Glomerular visceral epithelial cell (primary cell): ENCODE results near the gene EXOC4.
"Not testable (repeated sequence)": the region's sequence is repeated elsewhere in the genome, so short reads cannot be mapped to it uniquely, and the experiment has no call there.

Experiments used
- DNase-seq: peaks from one replicate; pipeline ENCODE4 v3.0.0-alpha.2; 2016; ENCODE audit errors: extremely low spot score

EXOC4 gene

DNA sequence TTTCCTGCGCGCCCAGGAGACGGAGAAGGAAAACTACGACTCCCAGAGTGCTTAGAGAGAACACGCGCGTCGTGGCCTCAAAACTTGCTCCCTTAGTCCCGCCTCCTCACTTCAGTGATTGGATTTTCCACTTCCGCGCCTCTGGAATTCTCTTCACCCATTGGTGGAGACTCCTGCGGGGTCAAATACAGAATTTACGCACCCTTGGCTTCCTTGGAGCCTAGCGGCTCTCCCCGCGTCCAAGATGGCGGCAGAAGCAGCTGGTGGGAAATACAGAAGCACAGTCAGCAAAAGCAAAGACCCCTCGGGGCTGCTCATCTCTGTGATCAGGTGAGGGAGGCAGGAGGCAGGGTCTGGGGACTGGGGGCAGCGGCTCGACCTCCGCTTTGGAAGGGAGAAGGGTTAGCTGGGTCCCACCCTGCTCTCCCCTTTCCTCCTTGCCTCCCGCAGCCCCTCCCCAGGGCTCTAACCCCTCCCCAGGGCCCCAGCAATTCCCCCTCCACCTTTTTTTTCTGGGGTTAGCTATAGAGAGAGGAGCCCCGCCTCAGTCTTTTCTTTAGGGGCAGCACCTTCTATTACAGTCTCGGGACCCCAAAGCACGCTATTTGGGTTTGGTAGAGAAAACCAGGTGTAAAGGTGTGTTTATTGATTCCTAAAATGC lies at the start of gene EXOC4:
Gene EXOC4, plus strand, starts transcription at position 221 of the 661 bp plus-strand sequence.
- peak; percentile 97 for DNase-seq

GRCh38 chr7:133203490-133203889 lies 49.4 kb upstream of the EXOC4 start:
- DNase-seq = no peak

DNA sequence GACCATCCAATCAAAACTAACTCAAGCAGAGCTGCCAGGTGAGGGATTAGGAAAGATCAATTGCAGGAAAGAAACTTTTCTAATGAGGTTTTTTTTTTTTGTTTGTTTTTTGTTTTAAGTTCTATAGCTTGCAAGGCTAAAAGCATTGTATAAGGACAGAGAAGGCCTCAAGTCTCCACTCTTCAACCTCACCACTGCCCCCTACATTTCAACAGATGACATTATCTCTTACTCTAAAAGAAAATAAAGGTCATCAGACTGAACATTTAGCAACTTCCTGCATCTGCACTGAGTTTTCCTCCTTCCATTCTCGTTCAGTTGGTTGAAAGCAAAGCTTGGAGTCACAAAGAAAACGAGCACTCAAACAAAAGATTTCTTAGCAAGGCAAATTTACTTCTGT lies 45.2 kb upstream of the EXOC4 start:
- DNase-seq = no peak

- not testable (repeated sequence) for DNase-seq
Measured at GRCh38 chr7:133210817-133211216, 42.1 kb upstream of the EXOC4 start.

GRCh38 chr7:133213772-133214171 lies 39.1 kb upstream of the EXOC4 start:
- DNase-seq = not testable (repeated sequence)

GRCh38 chr7:133217773-133218172 lies 35.1 kb upstream of the EXOC4 start:
- no peak for DNase-seq

- DNase-seq = peak; percentile 39
Measured at GRCh38 chr7:133230591-133231194, 22.2 kb upstream of the EXOC4 start.

GRCh38 chr7:133233142-133233541 lies 19.7 kb upstream of the EXOC4 start:
- DNase-seq = no peak

GRCh38 chr7:133234961-133235875 lies 17.7 kb upstream of the EXOC4 start:
- no peak for DNase-seq

DNA sequence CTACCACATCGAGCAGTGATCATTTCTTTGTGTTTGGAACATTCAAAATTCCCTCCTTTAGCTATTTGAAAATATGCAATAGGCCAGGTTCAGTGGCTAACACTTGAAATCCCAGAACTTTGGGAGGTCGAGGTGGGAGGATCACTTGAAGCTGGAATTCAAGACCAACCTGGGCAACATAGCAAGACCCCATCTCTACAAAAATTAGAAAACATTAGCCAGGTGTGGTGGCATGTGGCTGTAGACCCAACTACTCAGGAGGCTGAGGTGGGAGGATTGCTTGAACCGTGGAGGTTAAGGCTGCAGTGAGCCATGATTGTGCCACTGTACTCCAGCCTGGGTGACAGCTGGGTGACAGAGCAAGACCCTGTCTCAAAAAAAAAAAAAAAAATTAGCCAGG lies 15.3 kb upstream of the EXOC4 start:
- DNase-seq = no peak

- no peak for DNase-seq
Measured at GRCh38 chr7:133240302-133240701, 12.6 kb upstream of the EXOC4 start.

GRCh38 chr7:133246558-133246957 lies 6.3 kb upstream of the EXOC4 start:
- DNase-seq = no peak

DNA sequence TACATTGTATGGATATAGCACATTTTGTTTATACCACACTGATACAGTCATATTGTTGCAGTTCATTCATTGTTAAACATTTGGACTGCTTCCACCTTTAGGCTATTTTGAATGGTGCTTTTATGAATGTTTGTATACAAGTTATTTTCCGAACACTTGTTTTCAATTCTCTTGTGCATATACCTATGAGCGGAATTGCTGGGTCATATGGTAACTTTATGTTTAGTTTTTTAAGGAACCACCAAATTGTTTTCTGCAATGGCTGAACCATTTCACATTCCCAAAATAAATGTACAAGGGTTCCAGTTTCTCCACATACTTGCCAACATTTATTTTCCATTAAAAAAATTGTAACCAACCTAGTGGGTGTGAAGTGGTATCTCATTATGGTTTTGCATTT lies 4.0 kb upstream of the EXOC4 start:
- no peak for DNase-seq

DNA sequence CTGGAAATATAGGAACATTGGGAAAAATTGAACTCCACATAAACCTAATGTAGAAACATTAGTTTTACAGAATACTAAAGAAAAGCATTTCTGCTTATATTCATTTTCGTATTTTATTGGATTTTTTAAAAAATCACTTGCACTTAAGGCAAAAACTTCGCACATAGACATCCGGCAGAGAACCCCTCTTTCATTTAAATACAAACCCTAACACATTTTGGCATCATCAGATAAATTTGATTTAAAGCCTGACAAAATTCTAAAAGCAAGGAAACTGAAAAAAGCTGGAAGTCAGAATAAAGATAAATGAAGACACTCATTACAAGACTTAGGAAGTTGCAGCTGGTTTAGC lies 396 bp upstream of the EXOC4 start:
- no peak for DNase-seq

GRCh38 chr7:133253519-133253875 lies 619 bp downstream of the EXOC4 start:
- peak; percentile 20 for DNase-seq

- DNase-seq = no peak
Measured at GRCh38 chr7:133255486-133255885, 2.6 kb downstream of the EXOC4 start.

DNA sequence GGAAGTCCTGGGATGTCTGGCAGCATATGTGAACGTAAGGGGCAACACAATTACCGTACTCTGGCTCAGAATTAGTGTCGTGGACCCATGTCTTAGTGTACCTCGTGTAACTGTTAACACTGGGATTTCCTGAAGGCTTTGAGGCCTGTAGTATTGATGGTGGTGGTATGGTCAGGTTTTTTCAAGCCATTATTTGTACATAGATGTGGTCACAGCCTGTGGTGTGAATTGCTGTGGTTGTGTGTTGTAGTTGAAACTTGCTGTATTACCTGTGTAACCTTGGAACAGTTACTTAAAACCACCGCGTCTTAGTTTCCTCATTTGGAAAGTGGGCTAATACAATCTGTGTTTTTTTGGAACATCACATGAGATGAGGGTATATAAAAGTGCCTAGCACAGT lies 5.3 kb downstream of the EXOC4 start:
- DNase-seq = no peak

DNA sequence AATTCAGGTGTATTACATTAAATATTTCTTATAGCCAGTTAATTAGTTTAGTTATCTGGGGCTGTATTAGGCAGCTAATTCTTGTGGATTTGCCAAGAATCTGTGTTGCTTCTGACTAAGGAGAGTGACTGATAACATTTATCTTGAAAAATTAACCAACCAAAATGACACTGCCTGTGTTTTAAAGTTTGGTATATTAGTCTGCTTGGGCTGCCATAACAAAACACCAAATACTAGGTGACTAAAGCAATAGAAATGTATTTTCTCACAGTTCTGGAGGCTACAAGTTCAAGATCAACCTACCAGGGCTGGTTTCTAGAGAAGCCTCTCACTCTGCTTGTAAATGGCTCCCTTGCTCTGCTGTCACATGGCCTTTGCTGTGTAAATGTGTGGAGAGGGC lies 12.9 kb downstream of the EXOC4 start:
- peak; percentile 3 for DNase-seq

DNA sequence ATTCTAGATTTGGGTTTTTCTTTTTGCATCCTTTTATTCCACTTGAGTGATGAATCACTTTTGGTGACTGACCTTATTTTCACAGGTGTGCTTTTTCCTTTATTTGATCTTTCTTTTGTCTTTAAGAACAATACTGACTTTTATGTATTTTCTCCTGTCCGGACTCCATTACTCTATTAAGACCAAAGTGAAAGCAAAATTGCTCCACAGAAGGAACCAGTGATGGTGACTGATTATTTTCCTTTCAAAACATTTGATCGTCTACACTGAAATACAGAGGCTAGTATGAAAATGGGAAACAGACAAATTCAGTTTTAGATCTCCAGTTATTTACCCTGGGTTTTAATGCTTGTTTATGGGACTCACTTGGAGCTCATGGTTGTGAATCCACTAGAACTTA lies 15.5 kb downstream of the EXOC4 start:
- DNase-seq = no peak

DNA sequence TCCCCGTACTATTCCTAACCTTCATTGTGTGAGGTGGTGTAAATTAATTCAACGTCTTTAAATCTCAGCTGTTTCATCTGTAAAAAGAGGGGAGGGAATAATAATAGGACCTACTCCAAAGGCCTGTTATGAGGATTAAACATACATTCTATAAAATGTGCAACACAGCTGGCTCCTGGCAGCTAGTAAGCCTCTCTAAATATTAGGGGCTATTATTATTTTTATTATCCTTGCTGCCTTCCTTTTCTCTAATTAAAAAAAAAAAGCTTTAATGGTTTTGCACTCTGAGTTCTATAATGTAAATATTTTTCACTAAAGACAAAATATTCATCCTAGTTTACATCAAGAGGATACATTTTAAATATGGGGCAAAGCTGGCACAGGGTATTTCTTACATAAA lies 19.5 kb downstream of the EXOC4 start:
- DNase-seq = no peak

DNA sequence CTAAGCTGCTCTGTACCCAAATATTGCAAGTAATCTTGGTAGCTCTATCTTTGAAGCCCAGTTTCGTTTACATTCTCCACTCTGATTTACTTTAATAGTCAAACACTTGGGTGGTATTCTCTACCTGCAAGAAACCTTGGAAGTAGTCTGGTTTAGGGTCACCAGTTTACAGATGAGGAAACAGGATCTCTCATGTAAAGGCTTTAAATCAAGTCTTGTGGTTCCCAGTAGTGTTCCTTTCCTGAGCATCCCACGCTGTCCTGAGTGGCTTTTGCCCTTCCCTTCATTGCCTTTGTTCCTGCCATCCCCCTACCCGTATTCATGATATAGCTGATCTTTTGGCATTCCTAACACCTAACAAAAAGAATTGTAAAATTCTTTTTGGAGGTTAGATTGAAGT lies 20.3 kb downstream of the EXOC4 start:
- DNase-seq = no peak

DNA sequence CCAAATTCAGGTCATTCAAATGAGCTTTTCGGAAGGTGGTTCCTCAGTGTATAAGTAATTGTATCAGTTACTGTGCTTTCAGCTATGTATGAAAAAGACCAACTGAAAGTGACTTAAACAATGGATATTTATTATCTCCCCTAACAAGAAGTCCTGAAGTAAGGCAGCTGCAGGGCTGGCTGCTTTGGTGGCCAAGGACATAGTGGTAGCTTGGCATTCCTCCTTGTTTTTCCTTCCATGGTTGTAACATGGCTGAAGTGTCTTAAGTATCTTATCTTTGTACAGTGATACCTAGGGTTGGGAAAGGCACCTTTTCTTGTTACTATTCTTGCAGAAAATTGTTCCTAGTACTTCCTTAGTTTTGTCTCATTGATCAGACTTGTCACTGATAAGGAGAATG lies 21.4 kb downstream of the EXOC4 start:
- no peak for DNase-seq

- peak; percentile 7 for DNase-seq
Measured at GRCh38 chr7:133275008-133275407, 22.1 kb downstream of the EXOC4 start.
